Smooth muscle cell (in vitro differentiated cells): ENCODE measurements around the gene CERS6. TPM values are rescaled to one million over a fixed set of nuclear protein-coding genes. Genes with fewer than 3 reads are reported as not detected.

Experiments used
- DNase-seq: peaks from one replicate; lab custom pipeline; 2025; ENCODE audit not compliant: unreplicated experiment; lab: John Stamatoyannopoulos, UW
- H2AFZ ChIP-seq: fragments of 200-600 bp; sonication (generic); 2 replicates; pipeline ENCODE4 v1.6.0; 2016; ENCODE audit warnings: antibody characterized with exemption, low read depth, mild to moderate bottlenecking
- H3F3A ChIP-seq: fragments of 200-600 bp; sonication (generic); 2 replicates; pipeline ENCODE4 v1.6.0; 2017; ENCODE audit warnings: antibody characterized with exemption, low read depth
- H3K27ac ChIP-seq: fragments of 200-600 bp; sonication (generic); 2 replicates; pipeline ENCODE4 v1.5.1; 2016; ENCODE audit warnings: low read depth, mild to moderate bottlenecking
- H3K27me3 ChIP-seq: fragments of 200-600 bp; sonication (generic); 2 replicates; pipeline ENCODE4 v1.6.1; 2016; ENCODE audit warnings: low read depth, mild to moderate bottlenecking
- H3K36me3 ChIP-seq: fragments of 200-600 bp; sonication (generic); 2 replicates; pipeline ENCODE4 v1.5.1; 2016; ENCODE audit warnings: low read depth
- H3K4me1 ChIP-seq: fragments of 200-600 bp; sonication (generic); 2 replicates; pipeline ENCODE4 v1.5.1; 2016; ENCODE audit warnings: low read depth
- H3K4me2 ChIP-seq: fragments of 200-600 bp; sonication (generic); 2 replicates; pipeline ENCODE4 v1.6.0; 2016; ENCODE audit warnings: mild to moderate bottlenecking
- H3K4me3 ChIP-seq: fragments of 200-600 bp; sonication (generic); 2 replicates; pipeline ENCODE4 v1.5.1; 2016; ENCODE audit warnings: mild to moderate bottlenecking
- H3K79me2 ChIP-seq: fragments of 200-600 bp; sonication (generic); 2 replicates; pipeline ENCODE4 v1.6.0; 2016; ENCODE audit warnings: low read depth, mild to moderate bottlenecking
- H3K9ac ChIP-seq: fragments of 200-600 bp; sonication (generic); 2 replicates; pipeline ENCODE4 v1.6.0; 2016; ENCODE audit warnings: low read depth
- H3K9me3 ChIP-seq: fragments of 200-600 bp; sonication (generic); replicated peaks from 2 replicates; pipeline ENCODE4 v1.5.1; 2016; ENCODE audit warnings: low read depth
- H4K20me1 ChIP-seq: fragments of 200-600 bp; sonication (generic); 2 replicates; pipeline ENCODE4 v1.6.0; 2016; ENCODE audit warnings: low read depth
- CTCF ChIP-seq: fragments of 200-600 bp; sonication (generic); IDR thresholded peaks from 2 replicates; pipeline ENCODE4 v1.5.1; 2017; ENCODE audit warnings: borderline replicate concordance, mild to moderate bottlenecking, antibody characterized with exemption; ENCODE audit not compliant: insufficient read depth, poor library complexity, severe bottlenecking
- whole genome bisulfite sequencing: methylation state at CpG from one replicate; pipeline ENCODE4 v1.1.7; 2016; ENCODE audit warnings: low lambda C conversion rate; 5-methylcytosine and 5-hydroxymethylcytosine counted together
- polyA plus RNA-seq: library from polyadenylated mRNA; unstranded; fragments of >200 nt; fragmentation: Nextera tagmentation; extraction: Ambion mirVana; gene quantifications from 2 replicates; pipeline ENCODE4 v1.2.1, GENCODE V29; 2016
- total RNA-seq: library from RNA; depleted of rRNA; stranded (reverse); fragments of >200 nt; gene quantifications from 2 replicates; pipeline ENCODE4 v1.2.3, GENCODE V29; 2014

CERS6 gene
- total and polyA plus RNA-seq, 2 experiments from 2014 or later, result 9.2 to 26.6 TPM

- peaks cover 8% of the 10 kb centered on the region for H3K4me1 ChIP-seq
- H3K36me3 ChIP-seq, result no peaks in the 10 kb centered on the region
- H3K4me3 ChIP-seq, result no peak overlapping the region
- WGBS, result 90% methylated on average over 10 of the region's 10 CpGs
- TF ChIP-seq CTCF, result no peak
- DNase-seq, result no peak
- H3K79me2 ChIP-seq, result no peaks in the 10 kb centered on the region
- peaks cover 5% of the 10 kb centered on the region for H3F3A ChIP-seq
- no peak overlapping the region for H3K27ac ChIP-seq
- H3K4me2 ChIP-seq, result no peak overlapping the region
- H2AFZ ChIP-seq, result no peak overlapping the region
- H4K20me1 ChIP-seq, result no peaks in the 10 kb centered on the region
- H3K9me3 ChIP-seq, result no peaks in the 10 kb centered on the region
- H3K9ac ChIP-seq, result no peak overlapping the region
- no peaks in the 10 kb centered on the region for H3K27me3 ChIP-seq
These were observed 217.5 kb downstream of the CERS6 start for GRCh38 chr2:168673265-168674189.

- Histone ChIP-seq H3K9me3 (no peaks in the 10 kb centered on the region), H3K4me2 (no peak overlapping the region), H3K4me1 (peaks cover 25% of the 10 kb centered on the region), H3F3A (peaks cover 5% of the 10 kb centered on the region), H3K27me3 (no peaks in the 10 kb centered on the region), H3K27ac (no peak overlapping the region), H4K20me1 (no peaks in the 10 kb centered on the region), H3K9ac (no peak overlapping the region), H3K4me3 (no peak overlapping the region), H3K36me3 (no peaks in the 10 kb centered on the region), H2AFZ (no peak overlapping the region), H3K79me2 (peaks cover 3% of the 10 kb centered on the region)
- TF ChIP-seq CTCF, result no peak
- 71% methylated on average over 10 of the region's 10 CpGs for WGBS
- no peak for DNase-seq
These were observed 222.2 kb downstream of the CERS6 start for GRCh38 chr2:168678153-168678853.

- H3K36me3 ChIP-seq, result no peaks in the 10 kb centered on the region
- H3F3A ChIP-seq, result peaks cover 5% of the 10 kb centered on the region
- H2AFZ ChIP-seq, result no peak overlapping the region
- H4K20me1 ChIP-seq, result no peaks in the 10 kb centered on the region
- peaks cover 25% of the 10 kb centered on the region for H3K4me1 ChIP-seq
- 88% methylated on average over 4 of the region's 4 CpGs for WGBS
- TF ChIP-seq CTCF, result no peak
- no peak overlapping the region for H3K4me3 ChIP-seq
- H3K9ac ChIP-seq, result no peak overlapping the region
- no peak overlapping the region for H3K27ac ChIP-seq
- no peak for DNase-seq
- no peaks in the 10 kb centered on the region for H3K9me3 ChIP-seq
- peaks cover 3% of the 10 kb centered on the region for H3K79me2 ChIP-seq
- no peaks in the 10 kb centered on the region for H3K27me3 ChIP-seq
- H3K4me2 ChIP-seq, result no peak overlapping the region
These were observed 223.0 kb downstream of the CERS6 start for GRCh38 chr2:168679081-168679480.
